C4-2B (cell line): ENCODE data around the gene SRCIN1.

ENCODE experiments used
- ZFX ChIP-seq: fragments of 450-650 bp; IDR thresholded peaks from 2 replicates; pipeline ENCODE4 v1.6.1; 2017
- TF ChIP-seq, protein P1 (sequence below): fragments of 450-650 bp; conservative IDR thresholded peaks from 2 replicates; pipeline ENCODE4 v1.5.1; 2017; ENCODE audit warnings: mild to moderate bottlenecking

DNA sequence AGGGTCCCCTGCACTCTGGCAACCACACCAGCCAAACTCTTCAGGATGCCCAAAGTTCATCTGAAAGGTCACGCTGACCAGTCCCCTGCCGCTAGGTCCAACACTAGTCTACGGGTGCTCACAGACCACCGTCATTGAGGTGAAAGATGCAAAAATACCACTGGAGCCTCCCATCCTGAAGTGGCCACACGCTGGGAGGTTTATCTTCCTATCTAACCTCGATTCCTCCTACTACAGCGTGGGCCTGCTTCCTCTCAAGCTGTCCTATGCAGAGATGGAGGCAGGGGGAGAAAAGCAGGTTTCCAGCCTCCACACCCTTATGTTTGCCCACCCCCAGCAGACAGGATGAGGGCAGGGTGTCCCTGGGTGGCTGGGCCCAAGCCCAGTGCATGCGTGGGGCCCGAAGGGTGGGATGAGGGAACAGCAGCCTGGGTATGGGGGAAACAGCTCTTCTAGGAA lies 6.3 kb downstream of the SRCIN1 start:
- TF ChIP-seq, protein P1, sequence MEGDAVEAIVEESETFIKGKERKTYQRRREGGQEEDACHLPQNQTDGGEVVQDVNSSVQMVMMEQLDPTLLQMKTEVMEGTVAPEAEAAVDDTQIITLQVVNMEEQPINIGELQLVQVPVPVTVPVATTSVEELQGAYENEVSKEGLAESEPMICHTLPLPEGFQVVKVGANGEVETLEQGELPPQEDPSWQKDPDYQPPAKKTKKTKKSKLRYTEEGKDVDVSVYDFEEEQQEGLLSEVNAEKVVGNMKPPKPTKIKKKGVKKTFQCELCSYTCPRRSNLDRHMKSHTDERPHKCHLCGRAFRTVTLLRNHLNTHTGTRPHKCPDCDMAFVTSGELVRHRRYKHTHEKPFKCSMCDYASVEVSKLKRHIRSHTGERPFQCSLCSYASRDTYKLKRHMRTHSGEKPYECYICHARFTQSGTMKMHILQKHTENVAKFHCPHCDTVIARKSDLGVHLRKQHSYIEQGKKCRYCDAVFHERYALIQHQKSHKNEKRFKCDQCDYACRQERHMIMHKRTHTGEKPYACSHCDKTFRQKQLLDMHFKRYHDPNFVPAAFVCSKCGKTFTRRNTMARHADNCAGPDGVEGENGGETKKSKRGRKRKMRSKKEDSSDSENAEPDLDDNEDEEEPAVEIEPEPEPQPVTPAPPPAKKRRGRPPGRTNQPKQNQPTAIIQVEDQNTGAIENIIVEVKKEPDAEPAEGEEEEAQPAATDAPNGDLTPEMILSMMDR: no peak
- no peak for TF ChIP-seq ZFX
